NCI-H2227 treated with DMSO at 0.1 percent for 48 hours (cell line): ENCODE data around the gene PLEKHJ1.

Experiments
- DNase-seq: peaks from one replicate; lab custom pipeline; 2025; lab: John Stamatoyannopoulos, UW

PLEKHJ1 gene

GRCh38 chr19:2249010-2249866 lies 13.1 kb upstream of the PLEKHJ1 start, which contains the start of gene AMH:
AMH (plus strand) TSS chr19:2249323; CDS start chr19:2249333, 10 bp downstream.
- no peak for DNase-seq

GRCh38 chr19:2248136-2249009 lies 12.2 kb upstream of the PLEKHJ1 start:
- DNase-seq, result no peak

GRCh38 chr19:2247433-2248101 lies 11.4 kb upstream of the PLEKHJ1 start:
- DNase-seq, result no peak

- DNase-seq, result no peak
Measured at GRCh38 chr19:2246801-2247361, 10.8 kb upstream of the PLEKHJ1 start.

GRCh38 chr19:2246014-2246620 lies 10.0 kb upstream of the PLEKHJ1 start:
- DNase-seq, result no peak

GRCh38 chr19:2245273-2245672 lies 9.1 kb upstream of the PLEKHJ1 start:
- no peak for DNase-seq

- no peak for DNase-seq
Measured at GRCh38 chr19:2244486-2244885, 8.4 kb upstream of the PLEKHJ1 start.

- DNase-seq, result no peak
Measured at GRCh38 chr19:2244125-2244411, 7.9 kb upstream of the PLEKHJ1 start.

- DNase-seq, result no peak
Measured at GRCh38 chr19:2243274-2244124, 7.4 kb upstream of the PLEKHJ1 start.

- no peak for DNase-seq
Measured at GRCh38 chr19:2242816-2243215, 6.7 kb upstream of the PLEKHJ1 start.

GRCh38 chr19:2242092-2242537 lies 6.0 kb upstream of the PLEKHJ1 start:
- DNase-seq, result no peak

- no peak for DNase-seq
Measured at GRCh38 chr19:2240881-2241760, 5.0 kb upstream of the PLEKHJ1 start.

GRCh38 chr19:2239771-2240770 lies 3.9 kb upstream of the PLEKHJ1 start:
- DNase-seq, result no peak

- DNase-seq, result no peak
Measured at GRCh38 chr19:2239173-2239572, 3.0 kb upstream of the PLEKHJ1 start.

GRCh38 chr19:2237869-2238153 lies 1.7 kb upstream of the PLEKHJ1 start:
- no peak for DNase-seq

GRCh38 chr19:2237051-2237868 lies 1.1 kb upstream of the PLEKHJ1 start:
- no peak for DNase-seq

GRCh38 chr19:2236064-2236313 lies 140 bp downstream of the PLEKHJ1 start:
- DNase-seq, result no peak

- no peak for DNase-seq
Measured at GRCh38 chr19:2235381-2236063, 607 bp downstream of the PLEKHJ1 start.
